Amniotic stem cell (primary cell): ENCODE results near the gene MESP2.

Source experiments
- DNase-seq: peaks from one replicate; lab custom pipeline; 2025; lab: John Stamatoyannopoulos, UW

Gene MESP2, protein sequence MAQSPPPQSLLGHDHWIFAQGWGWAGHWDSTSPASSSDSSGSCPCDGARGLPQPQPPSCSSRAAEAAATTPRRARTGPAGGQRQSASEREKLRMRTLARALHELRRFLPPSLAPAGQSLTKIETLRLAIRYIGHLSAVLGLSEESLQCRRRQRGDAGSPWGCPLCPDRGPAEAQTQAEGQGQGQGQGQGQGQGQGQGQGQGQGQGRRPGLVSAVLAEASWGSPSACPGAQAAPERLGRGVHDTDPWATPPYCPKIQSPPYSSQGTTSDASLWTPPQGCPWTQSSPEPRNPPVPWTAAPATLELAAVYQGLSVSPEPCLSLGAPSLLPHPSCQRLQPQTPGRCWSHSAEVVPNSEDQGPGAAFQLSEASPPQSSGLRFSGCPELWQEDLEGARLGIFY

GRCh38 chr15:89776274-89777072, at the start of gene MESP2:
MESP2 (plus strand) TSS chr15:89776332; CDS start chr15:89776358, 26 bp downstream.
- no peak for DNase-seq

- DNase-seq = no peak
These were observed 47.9 kb upstream of the MESP2 start for GRCh38 chr15:89728254-89728653.

- DNase-seq = no peak
These were observed 44.9 kb upstream of the MESP2 start for GRCh38 chr15:89731275-89731674.

DNA sequence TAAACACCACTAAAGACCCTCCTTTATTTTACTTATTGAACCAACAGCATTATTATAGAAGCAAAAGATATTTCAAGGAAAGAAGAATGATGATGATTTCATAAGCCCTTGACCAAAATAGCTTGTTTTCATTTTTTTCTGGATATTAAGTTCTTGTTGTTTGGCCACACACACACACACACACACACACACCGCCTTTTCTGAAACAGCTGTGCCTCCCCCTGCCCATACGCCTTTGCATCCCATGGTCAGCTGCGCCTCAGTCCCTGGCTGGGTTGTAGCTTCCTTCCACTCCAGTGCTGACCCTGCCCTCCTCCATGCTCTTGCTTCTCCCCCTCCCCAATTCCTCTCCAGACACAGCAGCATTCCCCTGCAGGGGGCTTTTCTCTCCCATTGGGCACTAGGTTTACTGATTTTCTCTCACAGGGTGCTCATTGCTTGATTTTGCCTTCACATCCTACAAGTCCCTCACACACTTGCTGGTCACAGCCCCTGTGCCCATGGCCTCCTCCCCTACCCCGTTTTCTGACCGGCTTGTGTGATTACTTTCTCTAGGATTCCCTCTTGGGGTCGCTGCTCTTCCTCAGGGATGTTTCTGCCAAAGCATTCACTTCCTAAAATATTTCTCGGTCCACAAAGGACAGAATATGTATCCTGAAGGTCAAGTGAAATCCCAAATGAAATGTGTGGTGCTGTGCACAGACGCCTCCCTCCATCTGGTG, 43.5 kb upstream of the MESP2 start:
- DNase-seq = no peak

- DNase-seq = no peak
These were observed 40.4 kb upstream of the MESP2 start for GRCh38 chr15:89735773-89736172.

DNA sequence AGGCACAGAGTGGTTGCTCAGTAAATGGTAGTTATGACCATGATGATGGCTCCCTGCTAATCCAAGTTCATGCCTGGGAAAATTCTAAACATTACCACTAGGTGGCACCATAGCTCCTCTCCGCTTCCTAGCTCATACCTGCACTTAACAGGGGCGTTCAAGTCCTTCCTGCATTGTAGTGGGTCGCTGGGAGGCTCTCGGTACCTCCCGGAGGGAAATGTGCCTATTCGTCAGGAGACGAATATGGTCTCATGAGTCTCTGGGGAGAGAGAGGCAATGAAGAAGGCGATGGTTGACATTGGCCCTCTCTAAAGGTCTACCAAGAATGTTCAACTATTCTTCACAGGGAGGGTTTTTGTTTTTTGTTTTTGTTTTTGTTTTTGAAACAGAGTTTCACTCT, 36.0 kb upstream of the MESP2 start:
- DNase-seq = no peak

GRCh38 chr15:89743011-89743410, 33.1 kb upstream of the MESP2 start:
- DNase-seq = no peak

DNA sequence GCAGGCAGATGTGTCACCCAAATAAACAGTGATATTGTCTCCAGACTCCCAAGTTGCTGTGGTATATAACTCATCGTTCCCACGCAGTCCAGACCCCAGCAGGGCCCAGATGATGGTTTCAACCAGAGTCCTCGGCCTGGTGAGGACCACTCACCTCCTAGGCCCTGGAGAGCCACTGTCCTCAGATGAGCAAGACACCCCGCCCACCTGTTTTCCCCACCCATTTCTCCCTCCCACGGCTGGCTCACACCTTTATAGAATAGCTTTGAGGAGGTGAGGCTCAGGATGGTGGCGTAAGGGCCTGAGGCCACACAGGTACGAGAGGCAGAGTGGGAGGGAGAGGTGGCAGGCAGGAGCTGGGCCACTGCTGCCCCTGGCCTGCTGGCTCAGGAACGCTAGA, 32.5 kb upstream of the MESP2 start:
- DNase-seq = no peak

GRCh38 chr15:89745131-89745530, 31.0 kb upstream of the MESP2 start:
- no peak for DNase-seq

DNA sequence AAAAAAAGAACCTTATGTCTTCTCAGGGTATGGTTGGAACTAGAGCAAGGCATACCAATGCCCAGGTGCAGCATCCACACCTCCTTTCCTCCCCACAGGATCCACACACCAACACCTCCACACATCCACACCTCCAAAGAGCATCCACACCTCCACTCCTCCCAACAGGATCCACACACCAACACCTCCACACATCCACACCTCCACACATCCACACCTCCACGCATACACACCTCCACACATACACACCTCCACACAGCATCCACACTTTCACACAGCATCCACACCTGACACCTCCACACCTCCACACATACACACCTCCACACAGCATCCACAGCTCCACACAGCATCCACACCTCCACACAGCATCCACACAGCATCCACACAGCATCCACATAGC, 30.4 kb upstream of the MESP2 start:
- no peak for DNase-seq

- no peak for DNase-seq
These were observed 29.7 kb upstream of the MESP2 start for GRCh38 chr15:89746386-89746780.

- no peak for DNase-seq
These were observed 28.1 kb upstream of the MESP2 start for GRCh38 chr15:89747708-89748682.

GRCh38 chr15:89749054-89749453, 27.1 kb upstream of the MESP2 start:
- no peak for DNase-seq

- DNase-seq = no peak
These were observed 26.6 kb upstream of the MESP2 start for GRCh38 chr15:89749526-89749925.

DNA sequence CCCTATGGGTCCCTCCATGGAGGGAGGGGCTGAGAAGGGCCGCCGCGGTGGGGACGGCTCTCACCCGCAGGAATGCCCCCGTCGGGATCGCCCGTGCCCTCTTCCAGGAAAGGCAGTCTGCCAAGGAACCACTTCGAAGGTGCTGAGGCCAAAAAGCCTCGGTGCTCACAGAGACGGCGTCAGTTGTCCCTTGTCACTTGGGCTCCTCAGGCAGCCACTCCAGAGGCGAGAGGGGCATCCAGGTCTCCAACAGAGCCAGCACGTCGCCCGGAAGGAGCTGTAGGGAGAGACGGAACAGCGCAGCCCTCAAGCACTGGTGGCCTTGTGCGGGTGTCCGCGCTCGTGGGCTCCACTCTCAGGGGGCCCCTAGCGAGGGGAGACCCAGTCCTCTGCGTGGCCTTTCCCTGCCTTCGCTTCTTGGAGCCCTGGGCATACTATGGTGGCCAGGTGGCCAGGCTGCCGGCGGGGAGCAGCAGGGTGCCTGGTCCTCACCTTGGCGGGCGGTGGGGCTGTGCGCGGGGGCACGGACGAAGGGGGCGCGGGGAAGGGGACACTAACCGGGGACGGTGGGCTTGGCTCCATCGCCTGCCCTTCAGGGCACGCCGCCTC, 26.1 kb upstream of the MESP2 start:
- no peak for DNase-seq

- DNase-seq = peak; percentile 78
These were observed 25.3 kb upstream of the MESP2 start, which contains the start of gene MESP1 for GRCh38 chr15:89750560-89751542. MESP1 (minus strand) TSS chr15:89751249; CDS start chr15:89751231, 18 bp downstream.

- DNase-seq = no peak
These were observed 24.4 kb upstream of the MESP2 start for GRCh38 chr15:89751748-89752147.

GRCh38 chr15:89753855-89754254, 22.3 kb upstream of the MESP2 start:
- DNase-seq = no peak

GRCh38 chr15:89754361-89755154, 21.6 kb upstream of the MESP2 start:
- no peak for DNase-seq
